ENCODE measurements around the gene CC2D1B. TPM values are rescaled to one million over a fixed set of nuclear protein-coding genes. Genes with fewer than 3 reads are reported as not detected.

The CC2D1B gene
- total and polyA plus RNA-seq, 2 experiments from 2014 or later: 5.7 to 13.1 TPM

DNA sequence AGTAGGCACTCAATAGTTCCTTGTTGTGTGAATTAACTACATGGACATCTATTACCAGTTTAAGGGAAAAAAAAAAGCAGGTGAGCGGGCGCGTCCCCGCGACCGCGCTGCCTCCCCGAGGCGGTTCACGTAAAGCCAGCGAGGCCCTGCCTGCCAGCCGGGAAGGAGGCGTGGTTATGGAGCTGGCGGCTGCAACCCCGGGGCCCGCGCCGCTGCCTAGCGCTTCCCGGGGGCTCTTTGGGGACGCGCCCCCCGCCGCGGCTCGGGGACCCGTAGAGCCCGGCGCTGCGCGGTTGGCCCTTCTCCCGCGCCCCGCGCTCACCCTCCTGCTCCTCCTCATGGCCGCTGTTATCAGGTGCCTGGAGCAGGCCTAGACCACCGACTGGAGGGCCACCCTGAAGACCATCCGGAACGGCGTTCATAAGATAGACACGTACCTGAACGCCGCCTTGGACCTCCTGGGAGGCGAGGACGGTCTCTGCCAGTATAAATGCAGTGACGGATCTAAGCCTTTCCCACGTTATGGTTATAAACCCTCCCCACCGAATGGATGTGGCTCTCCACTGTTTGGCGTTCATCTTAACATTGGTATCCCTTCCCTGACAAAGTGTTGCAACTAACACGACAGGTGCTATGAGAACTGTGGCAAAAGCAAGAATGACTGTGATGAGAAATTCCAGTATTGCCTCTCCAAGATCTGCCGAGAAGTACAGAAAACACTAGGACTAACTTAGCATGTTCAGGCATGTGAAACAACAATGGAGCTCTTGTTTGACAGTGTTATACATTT lies 2.6 kb upstream of the CC2D1B start:
- Histone ChIP-seq H3F3A (replicated peaks; ENCODE audit: low read depth) (peaks cover 4% of the 10 kb centered on the region; the same call in 1 of the 2 replicates), H3K27me3 (ENCODE audit: insufficient read depth) (no peaks in the 10 kb centered on the region), H2AFZ (peak overlapping the region; percentile 86), H3K36me3 (ENCODE audit: insufficient read depth) (peaks cover 25% of the 10 kb centered on the region), H3K27ac (ENCODE audit: low read depth) (no peak overlapping the region), H3K4me2 (peak overlapping the region; percentile 85), H3K4me1 (ENCODE audit: insufficient read depth) (peaks cover 21% of the 10 kb centered on the region), H3K79me2 (replicated peaks; ENCODE audit: insufficient read depth) (peaks cover 11% of the 10 kb centered on the region; the same call in 1 of the 2 replicates), H4K20me1 (replicated peaks; ENCODE audit: insufficient read depth) (peaks cover 2% of the 10 kb centered on the region; the same call in 1 of the 2 replicates), H3K9me2 (ENCODE audit: insufficient read depth) (no peaks in the 10 kb centered on the region), H3K4me3 (peak overlapping the region; percentile 67)
- TF ChIP-seq STAT1 (IDR thresholded peaks at IDR 0.05; ENCODE audit: unreplicated experiment) (no peak), EZH2phosphoT487 (IDR thresholded peaks at IDR 0.05; ENCODE audit: unreplicated experiment) (no peak), NANOG (IDR thresholded peaks at IDR 0.05; ENCODE audit: borderline replicate concordance) (no peak), POLR2AphosphoS5 (IDR thresholded peaks at IDR 0.05; ENCODE audit: low read depth) (no peak), ZNF114 (CRISPR knock-in tag; IDR thresholded peaks at IDR 0.05) (no peak)
- TF ChIP-seq, protein P1, sequence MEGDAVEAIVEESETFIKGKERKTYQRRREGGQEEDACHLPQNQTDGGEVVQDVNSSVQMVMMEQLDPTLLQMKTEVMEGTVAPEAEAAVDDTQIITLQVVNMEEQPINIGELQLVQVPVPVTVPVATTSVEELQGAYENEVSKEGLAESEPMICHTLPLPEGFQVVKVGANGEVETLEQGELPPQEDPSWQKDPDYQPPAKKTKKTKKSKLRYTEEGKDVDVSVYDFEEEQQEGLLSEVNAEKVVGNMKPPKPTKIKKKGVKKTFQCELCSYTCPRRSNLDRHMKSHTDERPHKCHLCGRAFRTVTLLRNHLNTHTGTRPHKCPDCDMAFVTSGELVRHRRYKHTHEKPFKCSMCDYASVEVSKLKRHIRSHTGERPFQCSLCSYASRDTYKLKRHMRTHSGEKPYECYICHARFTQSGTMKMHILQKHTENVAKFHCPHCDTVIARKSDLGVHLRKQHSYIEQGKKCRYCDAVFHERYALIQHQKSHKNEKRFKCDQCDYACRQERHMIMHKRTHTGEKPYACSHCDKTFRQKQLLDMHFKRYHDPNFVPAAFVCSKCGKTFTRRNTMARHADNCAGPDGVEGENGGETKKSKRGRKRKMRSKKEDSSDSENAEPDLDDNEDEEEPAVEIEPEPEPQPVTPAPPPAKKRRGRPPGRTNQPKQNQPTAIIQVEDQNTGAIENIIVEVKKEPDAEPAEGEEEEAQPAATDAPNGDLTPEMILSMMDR (conservative IDR thresholded peaks at IDR 0.05; ENCODE audit: low read depth in 2 of 2): peak; percentile 21 to 42; a peak in 2 of 4 replicates
- TF ChIP-seq, protein P2, sequence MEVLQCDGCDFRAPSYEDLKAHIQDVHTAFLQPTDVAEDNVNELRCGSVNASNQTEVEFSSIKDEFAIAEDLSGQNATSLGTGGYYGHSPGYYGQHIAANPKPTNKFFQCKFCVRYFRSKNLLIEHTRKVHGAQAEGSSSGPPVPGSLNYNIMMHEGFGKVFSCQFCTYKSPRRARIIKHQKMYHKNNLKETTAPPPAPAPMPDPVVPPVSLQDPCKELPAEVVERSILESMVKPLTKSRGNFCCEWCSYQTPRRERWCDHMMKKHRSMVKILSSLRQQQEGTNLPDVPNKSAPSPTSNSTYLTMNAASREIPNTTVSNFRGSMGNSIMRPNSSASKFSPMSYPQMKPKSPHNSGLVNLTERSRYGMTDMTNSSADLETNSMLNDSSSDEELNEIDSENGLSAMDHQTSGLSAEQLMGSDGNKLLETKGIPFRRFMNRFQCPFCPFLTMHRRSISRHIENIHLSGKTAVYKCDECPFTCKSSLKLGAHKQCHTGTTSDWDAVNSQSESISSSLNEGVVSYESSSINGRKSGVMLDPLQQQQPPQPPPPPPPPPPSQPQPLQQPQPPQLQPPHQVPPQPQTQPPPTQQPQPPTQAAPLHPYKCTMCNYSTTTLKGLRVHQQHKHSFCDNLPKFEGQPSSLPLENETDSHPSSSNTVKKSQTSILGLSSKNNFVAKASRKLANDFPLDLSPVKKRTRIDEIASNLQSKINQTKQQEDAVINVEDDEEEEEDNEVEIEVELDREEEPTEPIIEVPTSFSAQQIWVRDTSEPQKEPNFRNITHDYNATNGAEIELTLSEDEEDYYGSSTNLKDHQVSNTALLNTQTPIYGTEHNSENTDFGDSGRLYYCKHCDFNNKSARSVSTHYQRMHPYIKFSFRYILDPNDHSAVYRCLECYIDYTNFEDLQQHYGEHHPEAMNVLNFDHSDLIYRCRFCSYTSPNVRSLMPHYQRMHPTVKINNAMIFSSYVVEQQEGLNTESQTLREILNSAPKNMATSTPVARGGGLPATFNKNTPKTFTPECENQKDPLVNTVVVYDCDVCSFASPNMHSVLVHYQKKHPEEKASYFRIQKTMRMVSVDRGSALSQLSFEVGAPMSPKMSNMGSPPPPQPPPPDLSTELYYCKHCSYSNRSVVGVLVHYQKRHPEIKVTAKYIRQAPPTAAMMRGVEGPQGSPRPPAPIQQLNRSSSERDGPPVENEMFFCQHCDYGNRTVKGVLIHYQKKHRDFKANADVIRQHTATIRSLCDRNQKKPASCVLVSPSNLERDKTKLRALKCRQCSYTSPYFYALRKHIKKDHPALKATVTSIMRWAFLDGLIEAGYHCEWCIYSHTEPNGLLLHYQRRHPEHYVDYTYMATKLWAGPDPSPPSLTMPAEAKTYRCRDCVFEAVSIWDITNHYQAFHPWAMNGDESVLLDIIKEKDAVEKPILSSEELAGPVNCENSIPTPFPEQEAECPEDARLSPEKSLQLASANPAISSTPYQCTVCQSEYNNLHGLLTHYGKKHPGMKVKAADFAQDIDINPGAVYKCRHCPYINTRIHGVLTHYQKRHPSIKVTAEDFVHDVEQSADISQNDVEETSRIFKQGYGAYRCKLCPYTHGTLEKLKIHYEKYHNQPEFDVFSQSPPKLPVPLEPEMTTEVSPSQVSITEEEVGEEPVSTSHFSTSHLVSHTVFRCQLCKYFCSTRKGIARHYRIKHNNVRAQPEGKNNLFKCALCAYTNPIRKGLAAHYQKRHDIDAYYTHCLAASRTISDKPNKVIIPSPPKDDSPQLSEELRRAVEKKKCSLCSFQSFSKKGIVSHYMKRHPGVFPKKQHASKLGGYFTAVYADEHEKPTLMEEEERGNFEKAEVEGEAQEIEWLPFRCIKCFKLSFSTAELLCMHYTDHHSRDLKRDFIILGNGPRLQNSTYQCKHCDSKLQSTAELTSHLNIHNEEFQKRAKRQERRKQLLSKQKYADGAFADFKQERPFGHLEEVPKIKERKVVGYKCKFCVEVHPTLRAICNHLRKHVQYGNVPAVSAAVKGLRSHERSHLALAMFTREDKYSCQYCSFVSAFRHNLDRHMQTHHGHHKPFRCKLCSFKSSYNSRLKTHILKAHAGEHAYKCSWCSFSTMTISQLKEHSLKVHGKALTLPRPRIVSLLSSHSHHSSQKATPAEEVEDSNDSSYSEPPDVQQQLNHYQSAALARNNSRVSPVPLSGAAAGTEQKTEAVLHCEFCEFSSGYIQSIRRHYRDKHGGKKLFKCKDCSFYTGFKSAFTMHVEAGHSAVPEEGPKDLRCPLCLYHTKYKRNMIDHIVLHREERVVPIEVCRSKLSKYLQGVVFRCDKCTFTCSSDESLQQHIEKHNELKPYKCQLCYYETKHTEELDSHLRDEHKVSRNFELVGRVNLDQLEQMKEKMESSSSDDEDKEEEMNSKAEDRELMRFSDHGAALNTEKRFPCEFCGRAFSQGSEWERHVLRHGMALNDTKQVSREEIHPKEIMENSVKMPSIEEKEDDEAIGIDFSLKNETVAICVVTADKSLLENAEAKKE (CRISPR knock-in tag; IDR thresholded peaks at IDR 0.05): no peak
- TF ChIP-seq, protein P3, sequence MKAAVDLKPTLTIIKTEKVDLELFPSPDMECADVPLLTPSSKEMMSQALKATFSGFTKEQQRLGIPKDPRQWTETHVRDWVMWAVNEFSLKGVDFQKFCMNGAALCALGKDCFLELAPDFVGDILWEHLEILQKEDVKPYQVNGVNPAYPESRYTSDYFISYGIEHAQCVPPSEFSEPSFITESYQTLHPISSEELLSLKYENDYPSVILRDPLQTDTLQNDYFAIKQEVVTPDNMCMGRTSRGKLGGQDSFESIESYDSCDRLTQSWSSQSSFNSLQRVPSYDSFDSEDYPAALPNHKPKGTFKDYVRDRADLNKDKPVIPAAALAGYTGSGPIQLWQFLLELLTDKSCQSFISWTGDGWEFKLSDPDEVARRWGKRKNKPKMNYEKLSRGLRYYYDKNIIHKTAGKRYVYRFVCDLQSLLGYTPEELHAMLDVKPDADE (IDR thresholded peaks at IDR 0.05): no peak
- Mint-ChIP-seq H3K4me1 (peaks cover 22% of the 10 kb centered on the region; the same call in 2 of the 3 replicates), H3K9me3 (no peaks in the 10 kb centered on the region), H3K27me3 (ENCODE audit: insufficient read depth, low read depth, poor library complexity) (peaks cover 17% of the 10 kb centered on the region), H3K27ac (no peak overlapping the region), H3K36me3 (ENCODE audit: low read depth) (peaks cover 29% of the 10 kb centered on the region), H3K4me3 (peak overlapping the region; percentile 70)
- ATAC-seq (peak; percentile 43), DNase-seq (ENCODE audit: low spot score) (peak; percentile 86)
